HCT116 (cell line): ENCODE data around the gene DPH6.

Source experiments
- CTCF ChIP-seq, 3 experiments: fragments of 200-600 bp in 1 of 3; sonication (generic) in 1 of 3; IDR thresholded peaks in 2 of 3; conservative IDR thresholded peaks in 1 of 3; 2 replicates each; pipeline ENCODE4 v1.5.1; 2012 to 2017; ENCODE audit warnings: low read depth in 2 of 3, low read length in 2 of 3, antibody characterized with exemption in 1 of 3, borderline replicate concordance in 1 of 3, control low read depth in 1 of 3, mild to moderate bottlenecking in 1 of 3, mixed read lengths in 1 of 3, mixed run types in 1 of 3, moderate library complexity in 1 of 3; ENCODE audit not compliant: insufficient read depth in 1 of 3
- ZFX ChIP-seq: fragments of 450-650 bp; IDR thresholded peaks from 2 replicates; pipeline ENCODE4 v1.6.1; 2017

GRCh38 chr15:35540885-35541284 is 5.1 kb downstream of the DPH6 start:
- TF ChIP-seq CTCF (IDR thresholded peaks at IDR 0.05 in 2 of 3, conservative IDR thresholded peaks at IDR 0.05 in 1 of 3; ENCODE audit: borderline replicate concordance in 1 of 3, insufficient read depth in 1 of 3, low read depth in 2 of 3, low read length in 2 of 3), result no peak
- no peak for TF ChIP-seq ZFX
